HG03354 (cell line): ENCODE measurements around the gene PCGF5.
"Not testable (repeated sequence)": the region's sequence is repeated elsewhere in the genome, so short reads cannot be mapped to it uniquely, and the experiment has no call there.

ENCODE experiments used
- ATAC-seq: cut with Tn5 transposase; IDR thresholded peaks from one replicate; pipeline ENCODE4 v1.9.1; 2021; ENCODE audit warnings: mild to moderate bottlenecking; ENCODE audit not compliant: unreplicated experiment, poor library complexity, severe bottlenecking

PCGF5 gene

GRCh38 chr10:91257310-91257709, 36.8 kb downstream of the PCGF5 start:
- no peak for ATAC-seq

DNA sequence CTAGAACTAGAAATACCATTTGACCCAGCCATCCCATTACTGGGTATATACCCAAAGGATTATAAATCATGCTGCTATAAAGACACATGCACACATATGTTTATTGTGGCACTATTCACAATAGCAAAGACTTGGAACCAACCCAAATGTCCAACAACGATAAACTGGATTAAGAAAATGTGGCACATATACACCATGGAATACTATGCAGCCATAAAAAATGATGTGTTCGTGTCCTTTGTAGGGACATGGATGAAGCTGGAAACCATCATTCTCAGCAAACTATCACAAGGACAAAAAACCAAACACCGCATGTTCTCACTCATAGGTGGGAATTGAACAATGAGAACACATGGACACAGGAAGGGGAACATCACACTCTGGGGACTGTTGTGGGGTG, 40.0 kb downstream of the PCGF5 start:
- ATAC-seq = not testable (repeated sequence)

- ATAC-seq = no peak
Measured at GRCh38 chr10:91271886-91272285, 51.4 kb downstream of the PCGF5 start.

DNA sequence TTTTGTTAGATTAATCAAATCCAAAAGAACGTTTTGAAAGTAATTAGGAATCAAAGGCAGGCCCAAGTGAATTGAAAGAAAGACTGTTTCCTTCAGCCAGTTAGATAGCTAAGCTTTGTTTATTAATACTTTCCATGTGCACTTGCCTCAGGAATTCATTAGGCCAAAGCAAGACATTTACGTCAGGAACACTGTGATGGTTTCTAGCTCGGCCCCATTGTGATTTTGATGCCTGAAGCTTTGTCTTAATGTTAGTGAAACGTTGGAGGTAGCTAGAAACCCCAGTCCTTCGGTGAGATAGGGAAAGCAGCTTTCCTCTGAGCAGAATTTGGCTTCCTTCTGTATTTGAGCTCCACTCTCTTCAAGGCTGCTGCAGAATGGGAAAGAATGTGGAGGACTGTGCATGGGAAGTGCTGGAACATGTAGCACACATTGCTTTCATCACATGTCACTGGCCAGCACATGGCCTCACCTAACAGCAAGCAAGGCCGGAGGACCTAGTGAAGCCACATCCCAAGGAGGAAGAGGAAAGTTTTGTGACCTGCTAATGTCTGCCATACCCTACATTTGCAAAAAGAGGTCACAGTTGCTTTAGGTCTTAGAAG, 64.1 kb downstream of the PCGF5 start:
- ATAC-seq = no peak

DNA sequence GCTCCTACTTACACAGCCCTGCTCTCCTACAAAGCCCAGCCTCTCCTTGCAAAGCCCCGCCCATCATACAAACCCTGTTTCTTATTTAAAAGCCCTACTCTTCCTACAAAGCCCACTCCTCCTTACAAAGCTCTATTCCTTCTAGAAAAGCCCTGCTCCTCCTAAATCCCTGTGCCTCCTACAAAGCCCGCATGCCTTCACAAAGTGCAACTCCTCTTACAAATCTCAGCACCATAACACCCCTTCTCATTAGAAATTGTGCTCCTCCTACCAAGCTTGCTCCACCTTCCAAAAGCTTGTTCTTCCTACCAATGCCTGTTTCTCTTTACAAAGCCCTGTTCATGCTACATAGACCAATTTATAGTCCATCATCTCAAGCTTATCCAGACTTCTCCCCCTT, 66.1 kb downstream of the PCGF5 start:
- ATAC-seq = no peak

- no peak for ATAC-seq
Measured at GRCh38 chr10:91287276-91287675, 66.8 kb downstream of the PCGF5 start.

DNA sequence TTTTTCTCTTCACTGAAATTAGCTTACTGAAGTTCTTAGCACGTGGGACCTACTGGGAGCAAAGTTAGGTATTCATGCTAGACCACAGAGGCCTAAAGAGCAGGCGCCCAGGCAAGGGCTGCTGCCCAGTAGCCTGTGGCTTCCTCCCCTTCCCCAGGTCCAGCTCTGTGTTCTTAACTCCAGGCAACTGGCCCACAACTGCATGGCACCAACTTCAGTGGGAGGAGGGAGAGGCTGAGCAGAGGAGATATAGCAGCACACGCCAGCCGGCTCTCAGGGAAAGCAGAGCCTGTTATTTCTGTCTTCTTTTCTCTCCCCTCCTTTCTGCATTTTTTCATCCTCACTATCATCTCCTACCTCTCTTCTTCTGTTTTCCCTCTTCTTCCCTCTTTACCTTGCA, 67.4 kb downstream of the PCGF5 start:
- ATAC-seq = no peak

DNA sequence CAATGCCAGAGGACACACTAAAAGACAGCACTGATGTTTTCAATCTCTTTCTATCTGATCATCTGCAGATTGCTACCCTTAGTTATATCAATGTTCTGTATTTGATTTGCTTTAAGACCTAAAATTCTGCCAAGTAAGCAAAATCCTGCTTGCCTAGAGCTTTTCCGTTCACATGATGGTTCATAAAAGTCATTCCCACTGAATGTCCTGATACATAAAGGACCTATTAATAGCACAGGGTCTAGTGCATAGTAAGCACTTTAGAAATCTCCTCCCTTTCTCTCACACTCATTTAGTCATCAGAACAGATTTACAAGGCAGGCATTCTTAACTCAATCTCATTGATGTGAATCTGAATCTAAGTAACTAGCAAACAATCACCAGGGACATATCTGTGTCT, 68.8 kb downstream of the PCGF5 start:
- no peak for ATAC-seq

DNA sequence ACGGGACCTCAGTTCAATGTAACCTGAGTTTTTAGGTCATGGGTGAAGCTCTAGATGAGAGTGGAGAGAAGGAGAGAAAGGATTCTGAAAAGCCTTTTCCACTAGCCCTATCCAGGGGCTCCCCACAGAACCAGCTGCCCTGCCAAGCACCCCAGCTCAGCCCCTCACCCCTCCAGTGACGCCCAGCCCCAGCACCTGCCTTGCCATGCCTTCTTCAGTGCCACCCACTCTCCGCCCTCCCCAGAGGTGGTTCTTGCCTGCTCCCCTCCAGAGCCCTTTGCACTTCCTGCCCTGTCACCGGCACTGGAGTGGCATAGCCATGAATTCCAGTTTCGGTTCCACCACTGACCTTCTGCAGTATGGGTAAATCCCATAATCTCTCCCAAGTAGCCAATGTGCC, 70.1 kb downstream of the PCGF5 start:
- no peak for ATAC-seq

GRCh38 chr10:91294134-91294906, 73.9 kb downstream of the PCGF5 start:
- ATAC-seq = no peak

- ATAC-seq = no peak
Measured at GRCh38 chr10:91295346-91295745, 74.9 kb downstream of the PCGF5 start.

DNA sequence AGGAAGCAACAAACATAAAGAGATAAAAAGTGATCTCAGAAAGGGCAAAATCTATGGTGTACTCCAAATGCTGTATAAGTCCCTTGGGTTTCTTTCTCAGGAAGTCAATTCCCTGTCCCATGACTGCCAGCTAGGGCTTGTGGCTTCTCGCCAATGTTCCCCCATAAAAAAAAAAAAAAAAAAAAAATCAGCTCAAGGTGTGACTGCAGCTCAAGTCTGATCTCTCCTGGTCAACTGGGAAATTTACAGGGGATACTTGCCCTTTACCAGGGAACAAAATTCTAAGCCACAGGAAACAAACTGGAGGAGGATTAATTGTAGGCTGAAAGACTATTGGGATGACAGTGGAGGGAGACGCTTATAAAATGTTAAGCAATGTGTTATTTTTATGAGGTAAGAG, 76.0 kb downstream of the PCGF5 start:
- ATAC-seq = no peak

DNA sequence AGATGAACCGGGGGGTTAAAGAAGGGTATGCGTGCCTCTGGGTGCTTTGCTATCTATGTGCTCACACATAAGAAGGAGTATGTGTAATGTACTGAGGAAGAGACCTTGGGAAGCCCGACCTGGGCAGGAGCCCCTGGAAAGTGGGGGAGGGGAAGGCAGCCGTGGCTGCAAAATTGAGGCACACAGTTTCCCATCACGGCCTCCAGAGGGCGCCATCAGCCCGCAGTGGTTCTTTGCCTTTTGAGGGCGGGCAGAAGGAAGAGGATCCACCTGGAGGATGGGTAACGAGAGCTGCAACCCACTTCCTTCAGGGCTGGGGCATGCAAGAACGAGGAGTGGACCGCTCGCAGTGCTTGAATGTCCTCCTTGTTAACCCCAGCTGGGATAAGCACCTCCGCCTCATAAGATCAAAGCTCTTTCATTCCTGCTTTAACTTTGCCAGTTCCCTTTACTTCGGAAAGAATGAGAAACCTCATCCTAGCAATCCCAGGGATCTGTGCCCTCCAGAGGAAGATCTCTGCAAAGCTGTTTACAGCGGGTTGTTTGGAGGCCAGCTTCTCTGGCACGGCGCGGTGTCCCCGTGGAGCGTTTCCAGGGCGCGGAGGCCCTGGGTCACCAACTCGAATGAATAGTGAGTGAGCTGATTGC, 77.9 kb downstream of the PCGF5 start:
- ATAC-seq = peak; percentile 88

- ATAC-seq = no peak
Measured at GRCh38 chr10:91299999-91300575, 79.6 kb downstream of the PCGF5 start.

DNA sequence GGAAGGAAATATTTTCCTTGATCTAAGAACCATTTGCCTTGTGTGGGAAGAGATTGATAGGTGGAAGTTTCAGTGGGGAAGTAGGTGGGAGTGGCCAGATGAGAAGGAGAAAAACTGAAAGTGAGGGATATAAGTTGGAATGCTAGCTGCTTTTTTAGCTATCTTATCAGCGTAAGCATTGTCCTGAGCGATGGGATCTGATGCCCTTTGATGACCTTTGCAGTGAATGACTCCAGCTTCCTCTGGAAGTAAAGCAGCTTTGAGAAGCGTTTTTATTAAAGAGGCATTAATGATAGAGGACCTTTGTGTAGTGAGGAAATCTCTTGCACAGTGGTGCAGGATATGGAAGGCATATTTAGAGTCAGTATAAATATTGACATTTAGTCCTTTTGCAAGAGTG, 82.5 kb downstream of the PCGF5 start:
- not testable (repeated sequence) for ATAC-seq

- not testable (repeated sequence) for ATAC-seq
Measured at GRCh38 chr10:91305979-91306378, 85.5 kb downstream of the PCGF5 start.

GRCh38 chr10:91307489-91307888, 87.0 kb downstream of the PCGF5 start:
- ATAC-seq = peak; percentile 45

GRCh38 chr10:91309711-91310110, 89.2 kb downstream of the PCGF5 start:
- no peak for ATAC-seq

- ATAC-seq = no peak
Measured at GRCh38 chr10:91311601-91312381, 91.3 kb downstream of the PCGF5 start.

DNA sequence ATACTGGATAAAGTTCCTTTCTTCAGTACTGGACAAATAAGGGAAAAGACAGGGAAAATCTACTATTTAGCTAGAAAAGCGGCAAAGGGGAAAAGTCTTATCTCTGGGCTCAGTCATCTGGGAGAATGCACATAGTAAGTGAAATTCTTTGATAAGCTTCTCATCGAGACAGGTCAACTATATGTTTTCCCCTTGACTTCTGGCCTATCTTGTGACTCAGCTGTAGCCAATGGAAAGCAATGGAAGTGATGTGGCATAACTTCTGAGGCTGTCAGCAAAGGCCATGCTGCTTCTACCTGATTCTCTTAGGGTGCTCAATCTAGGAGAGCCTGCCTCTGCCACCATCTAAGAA, 91.9 kb downstream of the PCGF5 start:
- no peak for ATAC-seq
